ENCODE measurements around the gene NCOA3.

Gene NCOA3

DNA sequence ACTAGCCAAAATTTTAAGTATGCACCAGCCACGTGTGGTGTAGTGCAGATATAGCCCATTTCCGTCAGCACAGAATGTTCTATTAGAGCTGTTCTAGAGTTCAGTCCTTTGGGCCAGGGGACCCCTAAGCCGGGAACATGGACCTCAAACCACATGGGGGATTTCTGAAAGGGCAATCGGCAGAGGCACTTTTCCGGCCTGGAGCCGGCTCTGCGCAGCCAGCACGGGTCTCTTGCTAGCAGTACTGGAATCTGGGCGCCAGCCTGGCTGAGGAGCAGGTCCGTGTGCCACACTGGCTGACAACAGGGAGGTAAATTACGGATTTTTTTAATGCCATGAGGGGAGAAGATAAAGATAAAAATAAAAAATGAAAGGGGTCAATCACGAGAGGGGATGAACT, 163.1 kb downstream of the NCOA3 start:
- DNase-seq (ENCODE audit: low read depth in 2 of 2) = no peak

DNA sequence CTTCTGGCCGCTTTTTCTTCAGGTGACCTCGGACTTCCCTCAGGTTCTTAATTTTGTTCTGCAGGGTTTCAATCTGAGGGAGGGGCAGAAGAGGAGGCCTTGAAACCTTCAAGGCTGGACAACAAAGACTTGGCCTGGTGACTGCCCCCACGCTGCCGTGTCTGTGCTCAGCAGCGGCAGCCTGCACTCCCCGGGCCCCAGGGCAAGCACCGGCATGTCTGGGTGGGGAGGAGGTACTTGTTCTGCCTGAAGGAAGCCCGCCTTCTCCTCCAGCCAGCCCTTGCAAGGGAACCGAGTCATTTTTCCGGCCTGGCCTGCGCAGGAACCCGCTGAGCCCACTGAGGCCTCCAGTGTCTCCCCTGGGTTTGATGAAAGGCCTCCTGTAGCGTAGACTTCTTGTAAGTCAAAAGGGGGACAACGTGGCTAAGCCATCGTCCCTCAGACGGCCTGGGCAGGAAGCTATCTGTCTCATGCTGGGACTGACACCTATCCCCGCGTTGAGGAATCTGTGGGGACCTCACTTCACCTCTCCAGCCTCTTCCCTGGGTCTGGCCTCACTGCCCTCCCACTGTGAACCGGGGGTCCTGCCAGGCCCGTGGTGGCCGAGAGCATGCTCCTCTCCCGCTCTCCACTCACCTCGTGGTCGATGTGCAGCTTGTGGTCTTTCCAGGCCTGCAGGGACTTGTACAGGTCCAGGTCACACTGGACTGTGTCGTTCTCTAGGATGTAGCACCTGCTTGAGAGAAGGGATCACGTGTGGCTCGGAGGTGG, 163.7 kb downstream of the NCOA3 start:
- no peak for DNase-seq (ENCODE audit: low read depth in 2 of 2)

DNA sequence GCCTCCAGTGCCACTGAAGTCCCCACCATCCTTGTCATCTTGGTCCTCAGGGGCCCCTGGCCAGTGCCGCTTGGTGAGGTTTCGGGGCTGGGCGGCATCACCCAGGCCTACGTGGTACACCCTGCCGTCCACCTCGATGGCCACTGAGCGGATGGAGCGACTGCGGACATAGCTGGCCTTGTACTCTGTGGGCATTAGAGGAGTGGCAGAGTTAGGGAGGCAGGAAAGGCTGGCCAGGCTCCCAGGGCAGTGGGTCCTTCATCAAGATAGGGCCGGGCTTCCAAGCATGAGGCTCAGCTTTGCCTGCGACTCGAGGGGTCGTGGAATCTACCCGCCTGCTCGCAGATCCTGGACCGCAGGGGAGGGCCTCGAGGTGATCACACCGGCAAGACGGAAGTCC, 164.6 kb downstream of the NCOA3 start:
- no peak for DNase-seq (ENCODE audit: low read depth in 2 of 2)

DNA sequence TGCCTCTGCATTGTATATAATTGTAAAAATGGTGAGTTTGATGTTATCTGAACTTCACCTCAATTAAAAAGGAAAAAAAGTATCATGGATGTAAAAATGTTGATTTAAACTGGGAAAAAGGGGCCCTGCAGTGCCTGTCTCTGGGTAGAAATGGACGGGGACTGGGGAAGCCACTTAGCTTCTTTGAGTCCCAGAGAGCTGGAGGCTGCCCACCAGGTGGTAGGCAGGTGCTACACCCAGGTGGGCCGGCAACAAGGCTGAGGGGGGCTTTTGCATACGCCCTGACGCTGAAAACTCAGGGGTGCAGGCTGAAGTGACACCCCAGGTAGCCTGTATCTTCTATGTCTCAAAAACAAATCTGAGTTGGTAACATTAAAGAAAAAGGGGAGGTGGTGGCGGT, 165.4 kb downstream of the NCOA3 start:
- no peak for DNase-seq (ENCODE audit: low read depth in 2 of 2)

DNA sequence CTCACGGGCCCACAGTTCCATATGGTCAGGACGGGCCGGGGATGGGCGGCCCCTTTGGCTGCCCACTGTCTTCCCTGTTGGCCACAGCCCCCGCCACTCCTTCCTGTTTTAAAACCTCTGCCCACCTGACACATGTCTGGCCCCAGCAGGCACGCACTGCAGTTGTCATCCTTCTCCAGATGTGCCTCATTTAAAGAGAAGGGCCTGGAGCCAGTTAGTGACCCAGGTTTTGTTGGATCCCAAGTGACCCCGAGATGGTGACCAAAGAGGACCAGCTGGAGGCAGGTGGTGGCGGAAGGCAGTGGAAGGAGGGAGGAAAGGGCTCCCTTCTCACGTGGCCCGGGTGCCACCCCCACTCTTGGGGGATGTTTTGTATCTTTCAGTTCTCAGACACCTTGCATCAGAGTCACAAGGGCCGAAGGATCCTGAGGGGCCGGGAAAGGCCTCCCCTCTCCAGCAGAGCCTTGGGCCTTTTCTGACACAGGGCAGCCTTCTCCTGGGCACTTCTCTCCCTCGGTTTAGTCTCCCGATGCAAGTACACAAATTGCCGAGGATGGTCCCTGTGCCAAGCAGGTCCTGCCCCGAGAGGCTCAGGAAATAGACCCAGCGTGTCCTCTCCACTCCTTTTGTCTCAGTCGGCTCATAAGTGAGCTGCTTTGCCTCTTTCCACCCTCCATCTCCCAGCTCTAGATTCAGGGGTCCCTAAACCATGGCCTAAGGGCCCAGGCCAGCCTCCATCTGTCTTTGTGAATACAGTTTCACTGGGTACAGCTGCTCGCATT, 166.0 kb downstream of the NCOA3 start:
- no peak for DNase-seq (ENCODE audit: low read depth in 2 of 2)

DNA sequence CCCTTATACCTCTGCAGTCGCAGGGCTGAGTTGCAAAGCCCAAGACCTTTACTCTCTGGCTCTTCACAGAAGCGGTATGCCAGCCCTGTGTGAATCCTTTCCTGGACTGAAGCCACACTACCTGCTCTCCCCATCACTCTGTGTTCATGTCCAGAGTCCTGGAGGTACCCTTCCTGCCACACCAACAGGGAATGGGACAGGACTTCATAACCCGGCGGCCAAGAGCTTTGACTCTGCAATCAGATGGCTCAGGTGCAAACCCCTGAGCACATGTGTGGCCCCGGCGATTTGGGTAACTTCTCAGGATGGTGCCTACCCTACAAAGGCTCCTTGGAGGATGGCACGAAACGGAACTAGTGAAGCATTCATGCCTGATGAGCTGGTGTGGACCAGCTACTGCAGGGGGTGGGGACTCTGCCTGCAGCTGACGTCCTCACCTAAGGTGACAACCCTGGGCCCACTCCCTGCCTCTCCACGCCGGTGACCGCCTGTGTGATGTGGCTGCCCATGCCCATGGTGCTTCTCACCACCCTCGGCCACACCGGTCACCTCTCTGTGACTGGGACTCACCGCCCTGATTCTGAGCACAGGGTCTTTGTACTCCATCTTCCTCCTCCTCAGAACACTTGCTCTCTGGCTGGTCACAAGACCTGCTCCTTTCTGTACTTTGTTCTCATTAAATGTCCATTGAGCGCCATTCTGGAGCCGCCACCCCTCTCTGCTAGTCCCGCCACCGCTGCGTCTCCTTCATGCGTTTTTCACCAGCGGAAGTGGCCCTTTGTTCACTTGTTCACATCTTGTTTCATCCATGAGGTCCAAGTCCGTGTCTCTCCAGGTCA, 166.8 kb downstream of the NCOA3 start:
- DNase-seq (ENCODE audit: low read depth in 2 of 2) = no peak

DNA sequence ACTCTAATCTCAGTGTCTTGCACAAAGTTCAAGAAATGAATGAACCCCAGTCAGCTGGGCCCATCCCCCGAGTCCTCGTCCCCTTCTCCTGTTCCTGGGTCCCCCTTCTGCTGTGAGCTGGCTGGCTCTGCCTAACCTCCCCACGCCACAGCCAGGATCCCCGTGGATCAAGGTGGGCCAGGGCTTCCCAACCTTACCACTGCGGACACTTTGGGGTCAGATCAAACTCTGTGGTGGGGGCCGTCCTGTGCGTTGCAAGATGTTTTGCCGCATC, 167.4 kb downstream of the NCOA3 start:
- no peak for DNase-seq (ENCODE audit: low read depth in 2 of 2)

DNA sequence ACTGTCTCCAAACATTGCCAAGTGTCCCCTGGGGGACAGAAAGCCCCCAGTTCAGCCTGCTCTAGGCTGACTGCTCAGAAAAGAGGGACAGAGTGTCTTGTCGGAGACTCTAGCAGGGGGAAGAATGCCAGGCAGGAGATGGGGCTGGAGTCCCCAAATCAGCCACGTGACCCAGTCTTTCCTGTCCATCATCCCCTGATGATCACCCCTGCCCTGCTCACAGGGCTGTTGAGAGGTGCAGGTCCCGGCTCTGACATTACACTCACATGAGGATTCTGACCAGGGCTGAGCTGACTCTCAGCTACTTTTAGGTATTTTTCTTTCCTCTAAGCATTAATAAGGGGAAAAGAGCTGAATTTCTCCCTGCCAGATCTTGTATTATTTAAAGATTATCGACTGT, 167.8 kb downstream of the NCOA3 start:
- no peak for DNase-seq (ENCODE audit: low read depth in 2 of 2)

DNA sequence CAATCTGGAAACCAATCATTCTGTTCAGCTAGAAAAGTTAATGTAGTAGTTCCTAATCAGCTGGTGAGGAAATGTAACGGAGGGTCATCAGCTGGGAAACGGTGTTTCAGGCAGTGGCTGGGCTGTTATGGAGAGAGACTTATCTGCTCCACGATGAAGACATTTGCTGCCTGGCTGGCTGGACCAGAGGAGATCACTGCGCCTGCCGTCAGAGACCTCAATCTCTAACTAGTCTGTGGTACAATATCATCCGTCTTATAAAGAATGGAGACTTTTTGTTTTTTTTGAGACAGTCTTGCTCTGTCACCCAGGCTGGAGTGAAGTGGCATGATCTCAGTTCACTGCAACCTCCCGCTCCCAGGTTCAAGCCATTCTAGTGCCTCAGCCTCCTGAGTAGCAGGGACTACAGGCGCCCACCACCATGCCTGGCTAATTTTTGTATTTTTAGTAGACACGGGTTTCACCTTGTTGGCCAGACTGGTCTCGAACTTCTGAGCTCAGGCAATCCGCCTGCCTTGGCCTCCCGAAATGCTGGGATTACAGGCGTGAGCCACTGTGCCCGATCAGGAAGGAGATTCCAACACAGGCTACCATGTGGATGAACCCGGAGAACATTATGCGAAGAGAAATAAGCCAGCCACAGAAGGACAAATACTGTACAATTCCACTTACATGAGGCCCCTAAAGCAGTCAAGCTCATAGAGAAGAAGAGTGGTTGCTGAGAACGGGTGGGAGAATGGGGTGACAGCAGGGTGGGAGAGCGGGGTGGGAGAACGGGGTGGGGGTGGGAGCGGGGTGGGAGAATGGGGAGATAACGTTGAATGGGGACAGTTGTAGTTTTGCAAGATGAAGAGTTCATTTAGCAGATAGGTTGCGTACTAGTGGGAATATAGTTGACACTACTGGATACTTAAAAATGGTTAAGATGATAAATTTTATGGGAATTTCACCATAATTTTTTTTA, 168.5 kb downstream of the NCOA3 start:
- DNase-seq (ENCODE audit: low read depth in 2 of 2) = no peak

DNA sequence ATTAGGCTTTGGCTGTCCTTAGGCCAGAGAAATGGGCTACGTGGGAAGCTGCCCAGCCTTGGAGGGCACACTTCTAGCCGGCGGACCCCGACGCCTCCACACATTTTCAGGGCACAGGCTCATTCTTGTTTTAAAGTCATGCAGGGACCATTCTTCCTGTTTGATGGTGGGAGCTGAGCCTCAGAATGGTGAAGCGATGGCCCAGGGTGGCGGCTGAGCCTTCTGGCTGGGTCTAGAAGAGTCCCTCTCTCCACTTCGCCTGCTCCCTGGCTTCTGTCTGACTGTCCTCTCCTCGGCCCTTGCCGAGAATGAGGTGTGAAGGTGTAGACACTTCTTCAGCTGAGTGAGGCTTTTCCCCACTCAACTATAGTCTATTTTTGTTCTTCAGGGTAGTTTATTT, 169.2 kb downstream of the NCOA3 start:
- DNase-seq (ENCODE audit: low read depth in 2 of 2) = no peak

DNA sequence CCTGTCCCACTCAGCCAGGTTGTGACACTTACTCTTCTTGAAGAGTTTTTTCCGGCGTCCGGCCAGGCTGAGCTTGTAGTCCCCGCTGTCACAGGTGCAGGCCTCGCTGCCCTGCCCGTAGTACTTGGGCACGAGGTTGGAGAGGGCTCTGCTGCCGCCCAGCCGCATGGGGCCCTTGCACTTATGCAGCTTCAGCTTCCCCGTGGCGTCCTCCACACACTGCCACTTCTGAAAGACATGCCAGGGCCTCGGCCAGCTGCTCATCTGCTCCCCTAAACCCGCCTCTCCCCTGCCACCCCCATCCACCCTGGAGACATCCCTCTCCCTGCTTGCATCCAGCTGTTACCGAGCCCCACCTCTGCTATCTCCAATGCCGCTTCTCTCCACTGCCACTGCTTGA, 170.5 kb downstream of the NCOA3 start:
- DNase-seq (ENCODE audit: low read depth in 2 of 2) = no peak

DNA sequence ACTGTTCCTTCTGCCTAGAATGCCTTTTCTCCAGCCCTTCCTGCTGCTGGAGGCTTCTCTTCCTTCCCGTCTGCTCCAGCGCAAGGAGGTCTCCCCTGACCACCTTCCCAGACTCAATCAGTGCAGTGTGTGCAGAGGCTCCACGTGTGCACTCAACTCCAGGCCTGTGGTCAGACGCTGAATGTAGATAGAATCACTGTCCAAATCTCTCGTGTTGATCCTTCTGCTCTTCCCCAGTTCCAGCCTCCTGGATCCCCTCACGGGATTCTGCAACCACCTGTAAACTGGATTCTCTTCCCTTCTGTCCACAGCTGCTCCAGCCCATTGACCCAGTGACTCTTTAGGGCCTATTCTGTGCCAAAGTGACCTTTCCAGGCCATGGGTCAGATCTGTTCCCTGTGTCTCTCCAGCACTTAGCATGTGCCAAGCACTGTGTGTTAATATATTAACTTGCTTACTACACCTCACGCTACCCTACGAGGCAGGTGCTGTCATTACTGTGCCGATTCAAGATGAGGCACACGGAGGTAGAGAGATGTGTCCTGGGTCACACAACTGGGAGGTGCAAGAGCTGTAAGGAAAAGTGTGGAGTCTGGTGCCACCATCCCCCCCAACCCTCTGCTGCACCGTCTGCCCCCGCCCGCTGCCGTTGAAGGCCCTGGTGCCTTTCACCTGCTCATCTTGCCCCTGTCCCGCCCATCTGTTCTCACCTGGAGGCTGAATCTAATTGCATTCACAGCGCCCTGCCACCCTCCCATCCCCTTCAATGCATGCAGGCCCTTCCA, 171.4 kb downstream of the NCOA3 start:
- no peak for DNase-seq (ENCODE audit: low read depth in 2 of 2)

DNA sequence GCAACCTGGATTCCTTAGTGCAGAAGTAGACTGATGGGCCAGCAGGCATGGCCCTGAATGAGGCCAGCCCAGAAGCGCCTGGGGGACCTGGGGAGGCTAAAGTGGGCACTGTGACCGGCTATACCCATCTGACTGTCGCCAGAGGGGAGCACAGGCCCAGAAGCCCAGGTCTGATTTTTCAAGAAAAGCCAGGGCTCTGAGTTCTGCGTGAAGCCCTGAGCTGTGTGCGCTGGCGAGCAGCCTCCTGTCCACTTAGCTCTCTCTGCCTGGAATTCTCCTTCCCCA, 171.9 kb downstream of the NCOA3 start:
- no peak for DNase-seq (ENCODE audit: low read depth in 2 of 2)

DNA sequence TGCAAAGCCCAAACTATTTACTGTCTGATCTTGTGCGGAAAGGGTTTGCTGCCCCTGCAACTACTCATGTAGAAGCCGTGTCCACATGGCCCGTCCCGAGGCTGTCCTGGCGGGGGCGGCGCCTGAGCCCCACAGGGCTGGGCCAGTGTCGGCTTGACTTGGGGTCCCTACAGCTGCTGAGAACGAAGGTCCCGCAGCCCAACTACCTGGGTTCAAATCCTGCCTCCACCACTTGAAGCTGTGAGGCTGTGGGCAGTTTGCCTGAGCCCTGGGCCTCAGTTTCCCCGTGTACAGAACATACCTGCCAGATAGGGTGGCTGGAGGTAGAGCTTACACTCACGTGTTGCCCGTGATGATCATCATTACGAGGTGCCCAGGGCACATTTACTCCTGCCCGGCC, 172.5 kb downstream of the NCOA3 start:
- no peak for DNase-seq (ENCODE audit: low read depth in 2 of 2)

DNA sequence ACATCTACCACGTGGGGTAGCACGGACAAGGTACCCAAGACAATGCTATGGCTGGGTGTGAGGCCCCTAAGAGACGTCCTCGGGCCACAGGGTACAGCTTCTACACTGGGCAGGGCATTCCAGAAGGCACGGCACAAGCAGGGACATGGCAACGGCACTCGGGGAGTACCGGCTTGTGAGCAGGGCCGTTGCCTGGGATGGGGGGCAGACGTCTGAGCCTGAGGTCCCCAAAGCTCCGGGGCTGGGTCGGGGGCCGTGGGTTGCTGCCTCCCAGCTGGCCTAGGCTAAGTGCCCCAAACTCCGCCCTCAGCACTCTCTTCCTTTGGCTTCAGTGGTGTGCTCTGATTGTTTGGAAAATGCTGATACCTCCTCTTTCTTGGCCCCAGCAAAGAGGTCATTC, 173.0 kb downstream of the NCOA3 start:
- no peak for DNase-seq (ENCODE audit: low read depth in 2 of 2)

DNA sequence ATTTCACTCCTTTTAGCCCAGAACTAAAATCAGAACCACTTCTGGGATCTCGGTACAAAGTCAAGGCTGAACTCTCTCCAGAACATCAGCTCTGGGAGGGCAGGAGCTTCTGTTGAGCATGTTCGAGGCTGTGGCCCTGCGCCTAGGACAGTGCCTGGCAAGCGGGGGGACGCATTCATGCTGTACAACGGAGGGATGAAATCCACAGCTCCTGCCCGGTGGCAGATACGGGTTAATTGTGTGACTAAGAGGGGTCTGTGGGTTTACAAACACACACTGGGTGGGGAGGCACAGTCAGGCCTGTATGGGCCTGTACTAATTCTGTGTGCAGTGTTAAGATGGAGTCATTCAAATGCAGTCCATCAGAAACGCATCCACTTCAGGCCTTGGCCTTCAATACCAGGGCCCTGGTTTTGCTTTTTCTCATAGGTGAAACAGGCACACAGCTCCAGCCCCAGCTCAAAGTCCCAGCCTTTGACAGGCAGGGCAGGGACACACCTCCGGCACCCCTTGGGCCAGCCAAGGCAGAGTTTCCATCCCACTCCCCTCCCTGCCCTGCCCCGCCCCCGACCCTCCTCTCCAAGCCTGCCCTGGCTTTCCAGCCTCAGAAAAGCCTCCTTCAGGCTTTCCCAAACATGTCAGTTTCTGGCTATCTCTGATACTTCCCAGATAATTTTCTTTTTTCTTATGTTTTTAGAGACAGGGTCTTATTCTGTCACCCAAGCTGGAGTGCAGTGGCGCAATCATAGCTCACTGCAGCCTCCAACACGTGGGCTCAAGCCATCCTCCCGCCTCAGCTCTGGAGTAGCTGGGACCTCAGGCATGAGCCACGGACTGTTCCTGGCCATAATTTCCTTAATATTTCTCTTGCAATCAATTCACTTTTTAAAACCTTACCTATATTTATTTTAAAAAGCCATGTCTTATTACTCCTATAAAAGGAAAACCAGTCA, 173.8 kb downstream of the NCOA3 start:
- DNase-seq (ENCODE audit: low read depth in 2 of 2) = no peak

DNA sequence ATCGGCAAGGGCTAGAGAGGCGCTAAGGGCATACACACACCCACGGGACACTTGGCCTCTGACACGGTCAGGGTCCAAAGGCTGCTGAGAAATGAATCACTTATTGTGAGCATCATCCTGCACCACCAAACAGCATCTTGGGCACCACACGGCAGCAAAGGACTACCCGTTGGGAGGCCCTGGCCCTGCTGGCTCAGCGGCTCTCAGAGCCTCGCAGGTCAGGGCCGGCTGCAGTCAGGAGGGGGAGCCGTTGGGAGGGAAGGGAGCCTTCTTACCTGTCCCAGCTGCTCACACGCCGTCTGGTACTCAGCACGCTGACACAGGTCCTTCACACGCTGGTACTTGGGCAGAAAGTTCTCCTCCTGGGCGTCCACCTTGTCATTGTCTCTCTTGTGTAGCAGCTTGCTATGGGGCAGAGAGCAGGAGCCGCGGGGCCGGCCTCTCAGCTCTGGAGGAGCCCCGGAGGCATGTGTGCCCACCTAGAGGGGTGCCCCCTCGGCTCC, 174.6 kb downstream of the NCOA3 start:
- no peak for DNase-seq (ENCODE audit: low read depth in 2 of 2)

DNA sequence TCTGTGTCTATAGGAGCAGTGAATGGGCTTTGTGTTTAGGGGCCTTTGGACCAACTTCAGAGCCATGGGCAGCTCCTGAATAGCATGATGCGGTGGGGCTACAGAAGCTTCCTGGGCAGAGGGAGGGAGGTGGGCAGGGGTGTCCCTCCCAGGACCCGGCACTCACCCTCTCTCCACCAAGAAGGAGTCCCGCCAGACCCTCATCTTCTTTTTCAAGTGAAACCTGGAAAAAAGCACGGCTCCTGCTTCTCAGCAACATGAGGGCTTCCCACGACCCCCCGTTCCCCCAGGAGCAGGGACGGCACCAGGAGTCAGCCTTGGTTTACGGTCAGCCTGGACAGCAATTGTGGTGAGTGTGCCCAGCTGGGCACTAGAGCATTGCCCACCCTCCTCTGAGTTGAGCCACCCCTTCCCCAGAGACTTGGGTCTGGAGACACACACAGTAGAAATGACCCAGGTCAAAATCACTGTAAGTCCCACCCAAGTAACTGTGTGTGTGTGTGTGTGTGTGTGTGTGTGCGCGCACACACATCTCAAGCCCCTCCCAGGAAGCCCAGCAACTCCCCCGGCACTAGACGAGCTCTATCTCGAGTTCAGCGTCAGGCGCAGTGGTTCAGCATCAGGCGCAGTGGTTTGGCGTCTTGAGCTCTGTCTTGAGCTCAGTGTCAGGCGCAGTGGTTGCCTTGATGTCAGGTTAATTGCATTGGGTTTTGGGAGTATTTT, 175.4 kb downstream of the NCOA3 start:
- no peak for DNase-seq (ENCODE audit: low read depth in 2 of 2)

All from stimulated activated CD8-positive, alpha-beta memory T cell treated with anti-CD3 and anti-CD28 coated beads, Interleukin-15, amount 100 ng/mL, for 48 hours (primary cell).